PC-9 (cell line): ENCODE measurements around the gene UGT1A7. TPM values are rescaled to one million over a fixed set of nuclear protein-coding genes. Genes with fewer than 3 reads are reported as not detected.

ENCODE experiments used
- BruUV-seq: library from RNA; stranded (reverse); fragments of 400-500 nt; replicated peaks from 2 replicates; lab custom pipeline; 2021; lab: Mats Ljungman, UMichigan
- CTCF ChIA-PET: fragments of 300-600 bp; sonication (Branson Sonifier 250); formaldehyde crosslinking; loops from one replicate; lab custom pipeline; 2022; ENCODE audit warnings: antibody characterized with exemption; lab: Charles Lee
- POLR2A ChIA-PET: fragments of 300-600 bp; sonication (Branson Sonifier 250); formaldehyde crosslinking; loops from one replicate; lab custom pipeline; 2022; ENCODE audit warnings: antibody characterized with exemption; ENCODE audit not compliant: unreplicated experiment; lab: Charles Lee
- DNase-seq, 2 experiments: peaks; one replicate each; pipeline versions ENCODE4 v3.0.0 to v3.0.0-alpha.2; 2015 to 2022; ENCODE audit warnings: mixed read lengths in 1 of 2
- H2AFZ ChIP-seq: fragments of 200-600 bp; sonication (generic); 2 replicates; pipeline ENCODE4 v1.8.1; 2017; ENCODE audit warnings: antibody characterized with exemption
- H3F3A ChIP-seq: fragments of 200-600 bp; sonication (generic); 2 replicates; pipeline ENCODE4 v1.8.1; 2017; ENCODE audit warnings: antibody characterized with exemption, mild to moderate bottlenecking, low read depth; ENCODE audit not compliant: insufficient read depth
- H3K27ac ChIP-seq: fragments of 200-600 bp; sonication (generic); 2 replicates; pipeline ENCODE4 v1.6.1; 2016; ENCODE audit warnings: mixed run types
- H3K27me3 ChIP-seq: fragments of 200-600 bp; sonication (generic); 2 replicates; pipeline ENCODE4 v1.6.1; 2016; ENCODE audit warnings: low read depth, mixed run types; ENCODE audit not compliant: insufficient read depth
- H3K36me3 ChIP-seq: fragments of 200-600 bp; sonication (generic); 2 replicates; pipeline ENCODE4 v1.6.1; 2016; ENCODE audit warnings: low read depth, mixed run types
- H3K4me1 ChIP-seq: fragments of 200-600 bp; sonication (generic); replicated peaks from 2 replicates; pipeline ENCODE4 v1.6.1; 2016; ENCODE audit warnings: mixed run types; ENCODE audit not compliant: insufficient read depth
- H3K4me2 ChIP-seq: fragments of 200-600 bp; sonication (generic); 2 replicates; pipeline ENCODE4 v1.6.1; 2017; ENCODE audit warnings: mixed run types
- H3K4me3 ChIP-seq: fragments of 200-600 bp; sonication (generic); 2 replicates; pipeline ENCODE4 v1.6.1; 2016; ENCODE audit warnings: mixed run types
- H3K79me2 ChIP-seq: fragments of 200-600 bp; sonication (generic); 2 replicates; pipeline ENCODE4 v1.6.1; 2017; ENCODE audit warnings: low read depth, mixed run types
- H3K9me2 ChIP-seq: fragments of 200-600 bp; sonication (generic); 2 replicates; pipeline ENCODE4 v1.8.1; 2017; ENCODE audit warnings: mild to moderate bottlenecking; ENCODE audit not compliant: insufficient read depth
- H3K9me3 ChIP-seq: fragments of 200-600 bp; sonication (generic); 2 replicates; pipeline ENCODE4 v1.8.1; 2016; ENCODE audit warnings: low read depth; ENCODE audit not compliant: insufficient read depth
- H4K20me1 ChIP-seq: fragments of 200-600 bp; sonication (generic); 2 replicates; pipeline ENCODE4 v1.8.1; 2017; ENCODE audit not compliant: insufficient read depth
- EZH2 ChIP-seq: fragments of 200-600 bp; sonication (generic); IDR thresholded peaks from 2 replicates; pipeline ENCODE4 v1.8.0; 2017; ENCODE audit warnings: antibody characterized with exemption, low read depth
- intact Hi-C: fragments of 100-400 bp; cut with micrococcal nuclease; formaldehyde crosslinking; loops from one replicate; pipeline ENCODE4 v1.10.0; 2022; ENCODE audit not compliant: unreplicated experiment
- total RNA-seq: library from RNA; stranded (reverse); gene quantifications from 2 replicates; pipeline ENCODE4 v1.2.3, GENCODE V29; 2021
- TF ChIP-seq, protein P1 (sequence below): fragments of 200-600 bp; sonication (generic); conservative IDR thresholded peaks from 2 replicates; pipeline ENCODE4 v1.6.1; 2017; ENCODE audit warnings: mixed run types, antibody characterized with exemption, mild to moderate bottlenecking, moderate library complexity

The UGT1A7 gene
- total RNA-seq, 1 experiment from 2014 or later = 20.3 TPM

- no TSS peak for BruUV-seq
- peak in 1 of 2 experiments; percentile 22 for DNase-seq
Measured at GRCh38 chr2:233673896-233674295, 7.8 kb upstream of the UGT1A7 start.

GRCh38 chr2:233674314-233674713 is 7.4 kb upstream of the UGT1A7 start:
- H3K9me2 ChIP-seq = peaks cover 4% of the 10 kb centered on the region; the same call in 1 of the 2 replicates
- H3K4me3 ChIP-seq = no peak overlapping the region
- BruUV-seq = no TSS peak
- H4K20me1 ChIP-seq = no peaks in the 10 kb centered on the region
- no peaks in the 10 kb centered on the region for H3F3A ChIP-seq
- H3K4me1 ChIP-seq = no peaks in the 10 kb centered on the region
- no peak for TF ChIP-seq EZH2
- TF ChIP-seq, protein P1, sequence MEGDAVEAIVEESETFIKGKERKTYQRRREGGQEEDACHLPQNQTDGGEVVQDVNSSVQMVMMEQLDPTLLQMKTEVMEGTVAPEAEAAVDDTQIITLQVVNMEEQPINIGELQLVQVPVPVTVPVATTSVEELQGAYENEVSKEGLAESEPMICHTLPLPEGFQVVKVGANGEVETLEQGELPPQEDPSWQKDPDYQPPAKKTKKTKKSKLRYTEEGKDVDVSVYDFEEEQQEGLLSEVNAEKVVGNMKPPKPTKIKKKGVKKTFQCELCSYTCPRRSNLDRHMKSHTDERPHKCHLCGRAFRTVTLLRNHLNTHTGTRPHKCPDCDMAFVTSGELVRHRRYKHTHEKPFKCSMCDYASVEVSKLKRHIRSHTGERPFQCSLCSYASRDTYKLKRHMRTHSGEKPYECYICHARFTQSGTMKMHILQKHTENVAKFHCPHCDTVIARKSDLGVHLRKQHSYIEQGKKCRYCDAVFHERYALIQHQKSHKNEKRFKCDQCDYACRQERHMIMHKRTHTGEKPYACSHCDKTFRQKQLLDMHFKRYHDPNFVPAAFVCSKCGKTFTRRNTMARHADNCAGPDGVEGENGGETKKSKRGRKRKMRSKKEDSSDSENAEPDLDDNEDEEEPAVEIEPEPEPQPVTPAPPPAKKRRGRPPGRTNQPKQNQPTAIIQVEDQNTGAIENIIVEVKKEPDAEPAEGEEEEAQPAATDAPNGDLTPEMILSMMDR = no peak; the same call in 1 of the 2 replicates
- no peaks in the 10 kb centered on the region for H3K27me3 ChIP-seq
- CTCF ChIA-PET = no interaction called here
- H3K4me2 ChIP-seq = no peak overlapping the region
- peak in 1 of 2 experiments; percentile 22 for DNase-seq
- POLR2A ChIA-PET = no interaction called here
- H3K9me3 ChIP-seq = no peaks in the 10 kb centered on the region; the same call in 1 of the 2 replicates
- H3K36me3 ChIP-seq = no peaks in the 10 kb centered on the region
- H3K27ac ChIP-seq = no peak overlapping the region
- intact Hi-C loops = no loop called here
- H2AFZ ChIP-seq = no peak overlapping the region
- no peaks in the 10 kb centered on the region for H3K79me2 ChIP-seq

More at GRCh38 chr2:233673896-233674295, 7.8 kb upstream of the UGT1A7 start:
- H3K27me3 ChIP-seq = no peaks in the 10 kb centered on the region
- TF ChIP-seq, protein P1 = no peak
- no peak for TF ChIP-seq EZH2
- no peaks in the 10 kb centered on the region for H3K36me3 ChIP-seq
- POLR2A ChIA-PET = no interaction called here
- H3K27ac ChIP-seq = no peak overlapping the region
- no peak overlapping the region for H3K4me3 ChIP-seq
- H3K4me1 ChIP-seq = no peaks in the 10 kb centered on the region
- H3K79me2 ChIP-seq = no peaks in the 10 kb centered on the region
- CTCF ChIA-PET = no interaction called here
- peaks cover 4% of the 10 kb centered on the region; the same call in 1 of the 2 replicates for H3K9me2 ChIP-seq
- no peak overlapping the region for H2AFZ ChIP-seq
- no peaks in the 10 kb centered on the region for H3F3A ChIP-seq
- no peaks in the 10 kb centered on the region for H4K20me1 ChIP-seq
- intact Hi-C loops = no loop called here
- no peaks in the 10 kb centered on the region; the same call in 1 of the 2 replicates for H3K9me3 ChIP-seq
- no peak overlapping the region for H3K4me2 ChIP-seq

GRCh38 chr2:233674995-233675394 is 6.7 kb upstream of the UGT1A7 start:
- peak in 1 of 2 experiments; percentile 15 for DNase-seq
- no peak for TF ChIP-seq EZH2
- TF ChIP-seq, protein P1 = no peak
- Histone ChIP-seq H3K36me3 (no peaks in the 10 kb centered on the region), H3K9me3 (0 out of 2 replicates have a peak, but pooled peaks cover 1% of the 10 kb centered on the region), H3K27ac (no peak overlapping the region), H3K4me1 (no peaks in the 10 kb centered on the region), H3K4me3 (no peak overlapping the region), H3K27me3 (no peaks in the 10 kb centered on the region), H3K79me2 (no peaks in the 10 kb centered on the region), H3F3A (no peaks in the 10 kb centered on the region), H2AFZ (no peak overlapping the region), H3K4me2 (no peak overlapping the region), H4K20me1 (no peaks in the 10 kb centered on the region), H3K9me2 (peaks cover 4% of the 10 kb centered on the region; the same call in 1 of the 2 replicates)
- no TSS peak for BruUV-seq
- ChIA-PET POLR2A (no interaction called here), CTCF (no interaction called here)
- intact Hi-C loops = no loop called here
